Measurements from ENCODE around the gene GFRA4. TPM values are rescaled to one million over a fixed set of nuclear protein-coding genes. Genes with fewer than 3 reads are reported as not detected.

Gene GFRA4
- total RNA-seq, 1 experiment from 2014 or later = not detected

GRCh38 chr20:3635346-3635745 is 27.9 kb downstream of the GFRA4 start:
- H4K20me1 ChIP-seq (ENCODE audit: control insufficient read depth, insufficient read depth, insufficient read length) = no peaks in the 10 kb centered on the region
- H3K27ac ChIP-seq (ENCODE audit: insufficient read length, low read depth, low read length) = no peak overlapping the region
- H2BK120ac ChIP-seq (ENCODE audit: low read depth, low read length, poor library complexity, severe bottlenecking) = no peak overlapping the region
- peaks cover 7 to 9% of the 10 kb centered on the region in 2 experiments for H3K4me1 Mint-ChIP-seq
- no peak overlapping the region for H3K27ac Mint-ChIP-seq
- H2AFZ ChIP-seq (ENCODE audit: low read length) = no peak overlapping the region
- H3K23me2 ChIP-seq (ENCODE audit: insufficient read length, low read depth, low read length, poor library complexity, severe bottlenecking) = no peaks in the 10 kb centered on the region
- H3K4ac ChIP-seq (ENCODE audit: low read depth, low read length) = no peak overlapping the region
- peaks cover 0 to 3% (median 0%) of the 10 kb centered on the region in 3 experiments; a peak in 1 of 7 replicates for H3K36me3 Mint-ChIP-seq (ENCODE audit: insufficient read depth in 1 of 3, low read depth in 3 of 3)
- no peak overlapping the region for H3K9ac ChIP-seq (ENCODE audit: extremely low read depth, insufficient read length, low read length)
- H3K4me1 ChIP-seq (ENCODE audit: insufficient read depth, low read length) = peaks cover 5% of the 10 kb centered on the region; the same call in 1 of the 2 replicates
- H3K18ac ChIP-seq (ENCODE audit: insufficient read length, low read depth, low read length) = no peak overlapping the region
- H4K91ac ChIP-seq (ENCODE audit: insufficient read length, low read depth, low read length) = no peak overlapping the region
- no peak overlapping the region for H3K23ac ChIP-seq (ENCODE audit: insufficient read length, low read depth, low read length)
- no peak overlapping the region for H3K14ac ChIP-seq (ENCODE audit: insufficient read depth, low read length)
- H3K9me3 ChIP-seq (ENCODE audit: control insufficient read depth, low read depth, low read length) = no peaks in the 10 kb centered on the region
- H3K4me3 Mint-ChIP-seq = no peak overlapping the region
- no peaks in the 10 kb centered on the region for H3K79me2 ChIP-seq (ENCODE audit: insufficient read depth, low read length)
- H3T11ph ChIP-seq (ENCODE audit: low read length) = no peak overlapping the region
- no peak for TF ChIP-seq CTCF (conservative IDR thresholded peaks at IDR 0.05)
- no peaks in the 10 kb centered on the region for H3K27me3 Mint-ChIP-seq (ENCODE audit: low read depth)
- no peaks in the 10 kb centered on the region; a peak in 1 of 5 replicates for H3K9me3 Mint-ChIP-seq
- H4K8ac ChIP-seq (replicated peaks; ENCODE audit: insufficient read length, low read depth, low read length) = no peak overlapping the region
- no peak overlapping the region for H3K56ac ChIP-seq (ENCODE audit: insufficient read length, low read depth, low read length)
- H3K27me3 ChIP-seq (ENCODE audit: insufficient read depth, low read length) = no peaks in the 10 kb centered on the region
- no peak for DNase-seq
- no peaks in the 10 kb centered on the region for H3K79me1 ChIP-seq (ENCODE audit: insufficient read depth, low read depth, low read length, poor library complexity, severe bottlenecking)
- no peak overlapping the region for H2AK5ac ChIP-seq (ENCODE audit: insufficient read length, low read length)
- no peak overlapping the region for H3K4me2 ChIP-seq (ENCODE audit: insufficient read depth, insufficient read length, low read length)
- H2BK12ac ChIP-seq (ENCODE audit: insufficient read length, low read depth, low read length) = no peak overlapping the region
- H2BK5ac ChIP-seq (ENCODE audit: insufficient read length, low read length) = no peak overlapping the region
- no CpG with 5 or more reads among the region's 1 CpG for WGBS (ENCODE audit: extremely low coverage, insufficient read length, low lambda C conversion rate)
- H2BK20ac ChIP-seq (ENCODE audit: low read depth, low read length, poor library complexity, severe bottlenecking) = no peak overlapping the region
- H2BK15ac ChIP-seq (ENCODE audit: low read depth, low read length) = no peak overlapping the region
- no peak overlapping the region for H4K5ac ChIP-seq (ENCODE audit: insufficient read length, low read depth, low read length)
